DND-41 (cell line): ENCODE measurements around the gene CPNE4.

Experiments
- EZH2 ChIP-seq: IDR thresholded peaks from 3 replicates; pipeline ENCODE4 v1.6.1; 2012; ENCODE audit warnings: borderline replicate concordance, low read depth, mild to moderate bottlenecking, moderate library complexity, low read length, inconsistent platforms; ENCODE audit not compliant: severe bottlenecking
- TF ChIP-seq, protein P1 (sequence below): IDR thresholded peaks from 2 replicates; pipeline ENCODE4 v1.5.1; 2012; ENCODE audit warnings: borderline replicate concordance, low read length, moderate library complexity, mild to moderate bottlenecking; ENCODE audit not compliant: poor library complexity, severe bottlenecking; ENCODE audit errors: extremely low read depth

DNA sequence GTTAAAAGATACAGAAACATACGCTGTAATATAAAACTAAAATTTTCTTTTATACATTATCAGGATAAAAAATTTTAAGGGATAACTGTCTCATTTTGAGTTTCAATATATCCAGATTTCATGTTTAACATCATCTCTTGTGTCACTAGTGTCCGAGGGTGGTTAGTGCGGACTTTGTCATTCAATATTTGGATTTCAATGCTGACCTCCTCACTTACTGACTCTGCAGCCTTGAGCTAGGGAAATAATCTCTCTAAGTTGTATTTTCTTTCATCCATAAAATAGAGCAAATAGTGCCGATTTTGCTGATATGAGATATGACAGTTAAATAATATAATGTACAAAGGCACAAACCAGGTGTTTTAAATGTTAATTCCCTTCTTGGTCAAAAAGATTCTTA lies 203.2 kb downstream of the CPNE4 start:
- TF ChIP-seq, protein P1, sequence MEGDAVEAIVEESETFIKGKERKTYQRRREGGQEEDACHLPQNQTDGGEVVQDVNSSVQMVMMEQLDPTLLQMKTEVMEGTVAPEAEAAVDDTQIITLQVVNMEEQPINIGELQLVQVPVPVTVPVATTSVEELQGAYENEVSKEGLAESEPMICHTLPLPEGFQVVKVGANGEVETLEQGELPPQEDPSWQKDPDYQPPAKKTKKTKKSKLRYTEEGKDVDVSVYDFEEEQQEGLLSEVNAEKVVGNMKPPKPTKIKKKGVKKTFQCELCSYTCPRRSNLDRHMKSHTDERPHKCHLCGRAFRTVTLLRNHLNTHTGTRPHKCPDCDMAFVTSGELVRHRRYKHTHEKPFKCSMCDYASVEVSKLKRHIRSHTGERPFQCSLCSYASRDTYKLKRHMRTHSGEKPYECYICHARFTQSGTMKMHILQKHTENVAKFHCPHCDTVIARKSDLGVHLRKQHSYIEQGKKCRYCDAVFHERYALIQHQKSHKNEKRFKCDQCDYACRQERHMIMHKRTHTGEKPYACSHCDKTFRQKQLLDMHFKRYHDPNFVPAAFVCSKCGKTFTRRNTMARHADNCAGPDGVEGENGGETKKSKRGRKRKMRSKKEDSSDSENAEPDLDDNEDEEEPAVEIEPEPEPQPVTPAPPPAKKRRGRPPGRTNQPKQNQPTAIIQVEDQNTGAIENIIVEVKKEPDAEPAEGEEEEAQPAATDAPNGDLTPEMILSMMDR, result no peak
- TF ChIP-seq EZH2, result no peak
